ENCODE data around the gene FBXL16.

DNA sequence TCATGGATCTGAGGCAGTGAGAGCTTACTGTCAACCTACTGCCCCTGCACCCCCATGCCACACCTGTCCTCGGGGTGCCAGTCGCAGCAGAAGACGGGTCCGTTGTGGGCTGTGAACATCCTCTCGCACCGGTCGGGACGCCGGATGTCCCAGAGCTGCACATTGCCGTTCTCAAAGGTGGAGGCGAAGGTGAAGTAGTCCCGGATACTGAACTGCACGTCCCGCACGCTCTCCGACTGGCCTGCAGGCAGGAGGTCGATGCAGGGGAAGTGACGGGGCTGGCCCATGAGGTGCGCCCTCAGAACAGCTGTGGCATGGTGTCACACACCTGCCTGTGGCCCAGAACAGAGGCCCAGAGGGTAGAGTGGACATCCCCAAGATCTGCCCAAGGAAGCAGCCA, 18.1 kb downstream of the FBXL16 start:
- TF ChIP-seq, protein P1, sequence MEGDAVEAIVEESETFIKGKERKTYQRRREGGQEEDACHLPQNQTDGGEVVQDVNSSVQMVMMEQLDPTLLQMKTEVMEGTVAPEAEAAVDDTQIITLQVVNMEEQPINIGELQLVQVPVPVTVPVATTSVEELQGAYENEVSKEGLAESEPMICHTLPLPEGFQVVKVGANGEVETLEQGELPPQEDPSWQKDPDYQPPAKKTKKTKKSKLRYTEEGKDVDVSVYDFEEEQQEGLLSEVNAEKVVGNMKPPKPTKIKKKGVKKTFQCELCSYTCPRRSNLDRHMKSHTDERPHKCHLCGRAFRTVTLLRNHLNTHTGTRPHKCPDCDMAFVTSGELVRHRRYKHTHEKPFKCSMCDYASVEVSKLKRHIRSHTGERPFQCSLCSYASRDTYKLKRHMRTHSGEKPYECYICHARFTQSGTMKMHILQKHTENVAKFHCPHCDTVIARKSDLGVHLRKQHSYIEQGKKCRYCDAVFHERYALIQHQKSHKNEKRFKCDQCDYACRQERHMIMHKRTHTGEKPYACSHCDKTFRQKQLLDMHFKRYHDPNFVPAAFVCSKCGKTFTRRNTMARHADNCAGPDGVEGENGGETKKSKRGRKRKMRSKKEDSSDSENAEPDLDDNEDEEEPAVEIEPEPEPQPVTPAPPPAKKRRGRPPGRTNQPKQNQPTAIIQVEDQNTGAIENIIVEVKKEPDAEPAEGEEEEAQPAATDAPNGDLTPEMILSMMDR (IDR thresholded peaks at IDR 0.05; ENCODE audit: insufficient read depth, low read length): no peak
- TF ChIP-seq, protein P2, sequence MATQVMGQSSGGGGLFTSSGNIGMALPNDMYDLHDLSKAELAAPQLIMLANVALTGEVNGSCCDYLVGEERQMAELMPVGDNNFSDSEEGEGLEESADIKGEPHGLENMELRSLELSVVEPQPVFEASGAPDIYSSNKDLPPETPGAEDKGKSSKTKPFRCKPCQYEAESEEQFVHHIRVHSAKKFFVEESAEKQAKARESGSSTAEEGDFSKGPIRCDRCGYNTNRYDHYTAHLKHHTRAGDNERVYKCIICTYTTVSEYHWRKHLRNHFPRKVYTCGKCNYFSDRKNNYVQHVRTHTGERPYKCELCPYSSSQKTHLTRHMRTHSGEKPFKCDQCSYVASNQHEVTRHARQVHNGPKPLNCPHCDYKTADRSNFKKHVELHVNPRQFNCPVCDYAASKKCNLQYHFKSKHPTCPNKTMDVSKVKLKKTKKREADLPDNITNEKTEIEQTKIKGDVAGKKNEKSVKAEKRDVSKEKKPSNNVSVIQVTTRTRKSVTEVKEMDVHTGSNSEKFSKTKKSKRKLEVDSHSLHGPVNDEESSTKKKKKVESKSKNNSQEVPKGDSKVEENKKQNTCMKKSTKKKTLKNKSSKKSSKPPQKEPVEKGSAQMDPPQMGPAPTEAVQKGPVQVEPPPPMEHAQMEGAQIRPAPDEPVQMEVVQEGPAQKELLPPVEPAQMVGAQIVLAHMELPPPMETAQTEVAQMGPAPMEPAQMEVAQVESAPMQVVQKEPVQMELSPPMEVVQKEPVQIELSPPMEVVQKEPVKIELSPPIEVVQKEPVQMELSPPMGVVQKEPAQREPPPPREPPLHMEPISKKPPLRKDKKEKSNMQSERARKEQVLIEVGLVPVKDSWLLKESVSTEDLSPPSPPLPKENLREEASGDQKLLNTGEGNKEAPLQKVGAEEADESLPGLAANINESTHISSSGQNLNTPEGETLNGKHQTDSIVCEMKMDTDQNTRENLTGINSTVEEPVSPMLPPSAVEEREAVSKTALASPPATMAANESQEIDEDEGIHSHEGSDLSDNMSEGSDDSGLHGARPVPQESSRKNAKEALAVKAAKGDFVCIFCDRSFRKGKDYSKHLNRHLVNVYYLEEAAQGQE (IDR thresholded peaks at IDR 0.05; ENCODE audit: insufficient replicate concordance, low read depth): no peak
- TF ChIP-seq POLR2AphosphoS5 (IDR thresholded peaks at IDR 0.05; ENCODE audit: low read depth): no peak

Data from HL-60 (cell line).